HUDEP-2 (cell line): ENCODE data around the gene RRBP1.
A peak's percentile ranks its signal among the peaks of the same experiment; 100 is the strongest.
"Not testable (repeated sequence)": the region's sequence is repeated elsewhere in the genome, so short reads cannot be mapped to it uniquely, and the experiment has no call there.

ENCODE experiments used
- DNase-seq, 76 experiments: peaks; one replicate each; lab custom pipeline; 2025; ENCODE audit not compliant: unreplicated experiment in 76 of 76; lab: John Stamatoyannopoulos, UW

The RRBP1 gene

DNA sequence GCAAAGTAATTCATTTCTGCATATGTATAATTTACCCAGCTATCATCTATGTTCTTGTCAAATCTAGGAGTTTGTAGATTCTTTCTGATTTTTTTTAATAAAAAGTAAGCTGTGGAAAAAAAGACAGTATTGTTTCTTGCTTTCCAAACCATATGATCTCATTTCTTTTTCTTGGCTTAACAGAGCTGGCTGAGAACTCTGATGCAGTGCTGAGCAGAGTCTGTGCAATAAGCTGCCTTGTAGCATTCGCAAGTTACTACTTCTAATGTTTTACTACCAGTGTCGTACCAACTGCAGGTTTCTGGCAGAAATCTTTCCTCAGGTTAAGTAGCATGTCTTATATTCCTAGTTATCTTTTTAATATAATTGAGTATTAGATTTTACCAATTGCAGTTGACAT lies 15.6 kb downstream of the RRBP1 start:
- no peak for DNase-seq

DNA sequence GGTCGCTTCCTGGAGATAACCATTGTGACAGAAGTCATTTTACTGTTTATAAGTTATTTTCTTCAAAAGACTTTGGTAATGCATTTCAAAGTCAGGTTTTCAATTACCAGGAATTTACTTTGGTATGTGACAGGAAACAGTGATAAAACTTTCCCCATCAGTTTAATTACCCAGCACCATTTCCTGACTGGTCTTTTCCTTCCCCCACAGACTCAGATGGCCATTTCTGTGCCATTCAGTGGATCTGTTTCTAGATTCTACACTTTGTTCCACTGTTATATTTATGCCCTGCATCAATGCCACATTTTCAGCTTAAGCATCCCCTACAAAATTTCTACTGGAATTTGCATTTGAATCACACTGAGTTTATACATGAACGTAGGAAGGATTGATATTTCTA lies 16.3 kb downstream of the RRBP1 start:
- DNase-seq: no peak

DNA sequence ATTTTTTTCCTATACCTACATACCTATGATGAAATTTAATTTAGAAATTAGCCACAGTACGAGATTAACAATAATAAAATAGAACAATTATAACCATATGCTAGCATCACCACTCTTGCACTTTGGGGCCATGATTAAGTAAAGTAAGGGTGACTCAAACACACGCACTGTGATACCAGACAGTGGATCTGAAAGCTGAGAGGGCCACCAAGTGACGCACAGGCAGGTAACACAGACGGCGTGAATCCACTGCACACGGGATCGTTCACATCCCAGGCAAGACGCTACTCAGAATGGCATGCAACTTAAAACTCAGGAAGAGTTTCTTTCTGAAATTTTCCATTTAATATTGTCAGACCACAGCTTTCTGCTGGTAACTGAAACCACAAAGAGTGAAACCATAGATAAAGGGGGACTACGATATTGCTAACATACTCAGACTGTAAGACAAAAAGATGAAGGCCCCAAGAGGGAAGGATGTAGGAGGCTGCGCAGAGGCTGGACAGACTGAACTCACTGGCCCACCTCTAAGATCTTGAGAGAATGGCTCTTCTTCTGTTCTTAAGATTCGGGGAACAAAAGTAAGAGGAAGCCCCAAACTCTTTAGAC lies 17.9 kb downstream of the RRBP1 start:
- no peak for DNase-seq

GRCh38 chr20:17663486-17663885 lies 18.6 kb downstream of the RRBP1 start:
- no peak for DNase-seq

- no peak for DNase-seq
Measured at GRCh38 chr20:17663040-17663399, 19.0 kb downstream of the RRBP1 start.

DNA sequence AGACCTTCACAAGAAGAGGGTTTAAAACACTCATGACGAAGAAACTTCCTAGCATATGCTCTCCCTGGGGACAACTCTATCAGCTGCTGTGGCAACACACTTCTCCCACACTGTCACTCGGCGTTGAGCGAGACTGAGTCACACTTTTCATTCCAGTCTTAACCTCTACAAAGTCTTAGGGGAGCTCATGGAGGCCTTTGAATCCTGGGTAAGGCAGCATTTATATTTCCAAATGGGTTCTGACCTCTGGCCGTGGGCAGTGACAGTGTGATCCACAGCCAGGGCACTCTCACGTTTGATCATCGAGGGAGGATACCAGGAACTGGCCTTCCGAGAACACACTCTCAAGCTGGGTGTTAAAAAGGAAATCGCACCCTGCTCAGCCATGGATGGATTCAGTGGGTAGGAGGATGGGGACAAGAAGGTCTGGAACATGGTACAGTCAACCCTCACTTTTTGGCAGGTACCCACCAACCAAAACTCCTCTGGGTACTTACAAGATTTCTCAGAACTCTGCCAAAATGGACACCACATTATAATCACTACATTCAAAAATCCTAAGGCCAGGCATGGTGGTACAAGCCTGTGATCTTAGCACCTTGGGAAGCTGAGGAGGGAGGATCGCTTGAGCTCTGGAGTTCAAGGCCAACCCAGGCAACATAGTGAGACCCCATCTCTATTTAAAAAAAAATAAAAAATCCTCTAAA lies 19.6 kb downstream of the RRBP1 start:
- no peak for DNase-seq

DNA sequence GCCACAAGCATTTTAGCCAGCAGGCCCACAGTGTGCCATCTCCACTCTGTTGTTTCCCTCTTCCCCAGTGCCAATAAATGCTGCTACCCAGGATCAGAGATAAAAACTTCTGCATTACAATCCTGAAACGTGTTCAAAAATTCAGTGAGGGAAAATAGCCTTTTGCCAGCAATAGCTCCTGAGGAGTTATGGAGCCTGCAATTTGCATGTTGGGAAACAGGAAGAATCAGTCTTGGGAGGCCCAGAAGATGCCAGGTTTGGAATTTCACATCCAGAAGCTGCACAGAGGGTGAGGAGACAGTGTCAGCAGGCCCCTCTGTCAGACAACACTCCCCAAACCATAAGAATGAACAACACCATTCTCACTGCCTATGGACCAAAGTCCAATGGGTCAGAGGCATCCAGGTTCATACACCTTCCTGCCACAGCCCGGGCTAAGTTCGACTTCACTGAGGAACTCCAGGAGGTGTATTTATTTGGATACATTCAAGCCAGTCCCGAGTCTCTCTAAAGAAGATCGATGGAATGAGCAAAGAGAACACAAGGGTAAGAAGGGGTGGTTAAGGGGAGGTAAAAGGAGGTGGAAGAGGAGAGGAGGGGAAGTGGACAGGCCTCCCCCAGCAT lies 20.8 kb downstream of the RRBP1 start:
- DNase-seq: no peak

GRCh38 chr20:17660667-17661066 lies 21.4 kb downstream of the RRBP1 start:
- DNase-seq: no peak

DNA sequence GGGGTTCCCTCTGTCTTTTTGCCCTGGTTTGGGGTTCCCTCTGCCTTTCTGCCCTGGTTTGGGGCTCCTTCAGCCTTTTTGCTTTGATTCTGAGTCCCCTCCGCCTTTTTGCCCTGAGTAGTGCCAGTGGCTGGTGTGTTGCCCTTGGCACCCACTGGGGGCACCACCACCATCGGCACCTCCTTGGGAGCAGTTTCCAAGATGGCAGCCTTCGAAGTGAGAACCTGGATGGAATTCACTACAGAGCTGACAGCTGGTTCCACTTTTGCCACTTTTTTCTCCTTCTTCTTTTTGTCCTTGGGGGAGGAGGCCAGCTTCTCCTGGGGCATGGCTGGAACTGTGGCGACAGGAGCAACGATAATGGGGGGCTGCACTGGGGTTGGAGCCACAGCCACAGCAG lies 22.2 kb downstream of the RRBP1 start:
- DNase-seq: no peak

GRCh38 chr20:17659344-17659743 lies 22.7 kb downstream of the RRBP1 start:
- not testable (repeated sequence) for DNase-seq

DNA sequence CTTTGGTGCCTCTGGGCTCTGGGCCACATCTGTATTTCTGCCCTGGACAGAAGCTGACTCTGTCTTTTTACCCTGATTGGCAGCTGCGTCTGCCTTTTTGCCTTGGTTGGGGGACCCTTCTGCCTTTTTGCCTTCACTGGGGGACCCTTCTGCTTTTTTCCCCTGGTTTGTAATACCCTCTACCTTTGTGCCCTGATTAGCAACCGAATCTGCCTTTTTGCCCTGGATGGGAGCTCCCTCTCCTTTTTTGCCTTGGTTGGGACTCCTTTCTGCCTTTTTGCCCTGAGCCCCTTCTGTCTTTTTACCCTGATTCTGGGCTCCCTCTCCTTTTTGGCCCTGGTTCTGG lies 23.4 kb downstream of the RRBP1 start:
- no peak for DNase-seq

- no peak for DNase-seq
Measured at GRCh38 chr20:17657898-17658647, 24.0 kb downstream of the RRBP1 start.

- DNase-seq: no peak
Measured at GRCh38 chr20:17657079-17657825, 24.8 kb downstream of the RRBP1 start.

DNA sequence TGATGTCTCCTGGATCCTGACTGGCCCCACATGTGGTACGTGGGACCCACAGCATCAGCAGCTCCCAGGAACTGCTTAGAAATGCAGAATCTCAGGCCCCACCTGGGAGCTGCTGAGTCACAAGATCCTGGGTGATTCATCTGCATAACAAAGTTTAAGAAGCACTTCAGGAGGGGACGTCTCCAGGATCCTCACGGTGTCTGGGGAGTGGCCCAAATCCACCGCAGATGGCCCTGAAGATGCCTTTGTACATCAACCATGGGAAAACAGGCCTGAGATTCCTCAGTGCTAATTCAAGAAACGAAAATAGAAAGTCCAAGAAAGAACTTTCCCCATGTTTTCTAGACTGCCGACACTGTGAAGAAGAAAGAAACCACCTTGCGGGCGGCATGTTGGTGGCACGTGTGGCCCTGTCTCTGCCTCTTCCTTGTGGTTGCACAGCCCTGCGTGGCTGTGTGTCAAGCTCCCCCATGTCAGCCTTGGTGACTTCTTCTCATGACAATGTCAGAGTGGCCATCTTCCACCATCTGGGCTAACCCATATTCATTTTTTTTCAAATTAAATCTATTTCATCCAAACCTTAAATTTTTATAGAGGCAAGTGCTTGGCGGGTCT lies 26.1 kb downstream of the RRBP1 start:
- DNase-seq: no peak

- no peak for DNase-seq
Measured at GRCh38 chr20:17655286-17655651, 26.8 kb downstream of the RRBP1 start.

GRCh38 chr20:17654649-17655285 lies 27.3 kb downstream of the RRBP1 start:
- peak in 2 of 76 experiments; percentile 11 to 24 for DNase-seq

DNA sequence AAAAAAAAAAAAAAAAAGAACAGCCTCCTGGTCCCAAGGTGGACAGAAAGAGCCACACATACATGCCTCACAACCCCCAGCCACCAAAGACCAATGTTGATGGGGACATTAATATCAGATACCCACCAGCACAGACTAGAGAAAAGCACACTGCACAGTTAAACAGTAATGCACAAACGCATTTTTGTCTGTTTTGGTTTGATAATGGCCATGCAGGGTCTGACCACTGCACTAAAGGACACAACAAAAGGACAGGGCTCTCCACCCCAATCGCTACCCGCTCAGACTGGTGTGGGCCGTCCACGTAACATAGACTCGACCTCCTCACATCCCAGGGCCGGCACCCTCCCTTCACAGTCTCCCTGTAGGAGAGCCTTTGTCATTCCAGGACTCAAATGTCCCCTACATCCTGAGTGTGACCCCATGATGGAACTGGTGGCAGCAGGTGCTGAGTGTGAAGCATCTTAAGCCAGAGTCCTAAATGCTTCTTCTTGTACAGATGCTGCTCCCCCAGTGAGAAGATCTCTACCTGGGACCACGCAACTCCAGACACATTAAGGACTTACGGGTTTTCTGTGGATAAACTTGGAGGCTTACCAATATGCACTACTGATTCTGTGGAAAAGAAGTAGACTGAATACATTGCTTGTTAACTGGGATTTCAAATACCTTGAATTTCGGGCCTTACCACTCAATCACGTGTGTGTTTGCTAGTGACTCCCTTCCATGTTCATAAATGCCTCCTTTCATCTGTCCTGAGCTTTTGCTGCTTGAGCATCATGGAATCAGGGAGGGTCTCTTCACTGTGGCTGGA lies 28.0 kb downstream of the RRBP1 start:
- no peak for DNase-seq

- DNase-seq: no peak
Measured at GRCh38 chr20:17652411-17652810, 29.6 kb downstream of the RRBP1 start.

DNA sequence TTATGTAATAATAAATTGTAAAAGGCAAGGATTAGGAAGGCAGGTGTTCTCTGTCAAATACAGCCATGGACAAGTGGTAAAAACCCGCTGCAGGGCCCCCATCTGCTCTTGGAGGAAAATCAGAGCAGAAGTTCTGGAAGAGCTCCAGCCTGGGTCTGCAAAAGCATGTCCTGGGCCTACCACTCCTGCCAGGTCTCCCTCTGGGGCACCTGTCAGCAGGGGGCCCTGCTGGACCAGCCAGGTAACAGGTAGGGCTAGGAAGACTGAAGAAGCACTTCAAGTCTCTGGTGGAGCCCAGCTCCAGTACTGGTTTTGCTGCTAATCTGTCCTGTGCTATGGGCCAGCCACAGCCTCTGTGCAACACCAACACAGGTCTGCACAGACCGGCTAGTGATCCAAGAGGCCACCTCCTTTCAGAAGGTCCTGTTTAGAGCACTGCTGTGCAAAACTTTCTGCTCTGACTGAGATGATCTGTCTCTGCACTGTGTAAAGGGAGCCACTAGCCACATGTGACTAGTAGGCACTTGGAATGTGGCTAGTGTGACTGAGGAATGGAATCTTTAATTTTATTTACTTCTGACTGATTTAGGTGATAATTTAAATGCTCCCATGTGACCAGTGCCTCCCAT lies 30.2 kb downstream of the RRBP1 start:
- no peak for DNase-seq
